ENCODE results near the gene GPA33. TPM values are rescaled to one million over a fixed set of nuclear protein-coding genes. Genes with fewer than 3 reads are reported as not detected.

Gene GPA33
- polyA plus RNA-seq, 1 of the 3 experiments (the other 2 are of a cell fraction) = not detected

- TF ChIP-seq USF1 (IDR thresholded peaks at IDR 0.05; ENCODE audit: borderline replicate concordance, low read depth) (no peak), MAX (IDR thresholded peaks at IDR 0.05; ENCODE audit: low read depth) (no peak), IRF3 (IDR thresholded peaks at IDR 0.05; ENCODE audit: low read depth, low read length) (no peak), RFX5 (IDR thresholded peaks at IDR 0.05; ENCODE audit: low read length) (no peak), MXI1 (IDR thresholded peaks at IDR 0.05; ENCODE audit: low read depth, low read length) (no peak), PBX3 (IDR thresholded peaks at IDR 0.05) (no peak), FOSL2 (IDR thresholded peaks at IDR 0.05; ENCODE audit: borderline replicate concordance, low read depth) (no peak), RAD21 (IDR thresholded peaks at IDR 0.05; ENCODE audit: low read length) (no peak), NFIC (IDR thresholded peaks at IDR 0.05; ENCODE audit: borderline replicate concordance) (no peak), NRF1 (IDR thresholded peaks at IDR 0.05; ENCODE audit: low read depth, low read length) (no peak), EZH2phosphoT487 (IDR thresholded peaks at IDR 0.05; ENCODE audit: borderline replicate concordance, low read depth) (no peak), RCOR1 (IDR thresholded peaks at IDR 0.05; ENCODE audit: low read length) (no peak), RXRA (IDR thresholded peaks at IDR 0.05; ENCODE audit: borderline replicate concordance, low read depth) (no peak), REST (IDR thresholded peaks at IDR 0.05; ENCODE audit: low read depth, low read length) (no peak), TEAD4 (IDR thresholded peaks at IDR 0.05; ENCODE audit: borderline replicate concordance, insufficient read depth) (no peak), YY1 (IDR thresholded peaks at IDR 0.05; ENCODE audit: low read depth) (no peak), POLR2AphosphoS5 (IDR thresholded peaks at IDR 0.05; ENCODE audit: low read depth, low read length) (no peak), GATA2 (CRISPR knock-in tag; IDR thresholded peaks at IDR 0.05) (no peak), ZBTB33 (IDR thresholded peaks at IDR 0.05; ENCODE audit: borderline replicate concordance, low read depth) (no peak)
- Histone ChIP-seq H3K4me2 (no peak overlapping the region), H2AFZ (ENCODE audit: low read depth) (no peak overlapping the region), H3K9me3 (no peaks in the 10 kb centered on the region), H4K20me1 (ENCODE audit: insufficient read depth) (no peaks in the 10 kb centered on the region), H3K9me2 (no peaks in the 10 kb centered on the region), H3K79me2 (ENCODE audit: insufficient read depth) (no peaks in the 10 kb centered on the region), H3K27ac (ENCODE audit: low read depth in 2 of 2, low read length in 1 of 2) (no peak overlapping the region), H3K4me1 (ENCODE audit: control insufficient read depth in 1 of 2, insufficient read depth in 2 of 2, low read depth in 1 of 2, low read length in 1 of 2) (peaks cover 0 to 5% of the 10 kb centered on the region in 2 experiments; a peak in 1 of 4 replicates), H3K9ac (no peak overlapping the region), H3K27me3 (ENCODE audit: insufficient read depth) (peaks cover 9% of the 10 kb centered on the region; the same call in 1 of the 2 replicates), H3F3A (replicated peaks; ENCODE audit: insufficient read depth) (no peaks in the 10 kb centered on the region), H3K4me3 (ENCODE audit: low read depth in 2 of 2, low read length in 1 of 2) (no peak overlapping the region), H3K36me3 (replicated peaks in 1 of 2; ENCODE audit: control insufficient read depth in 1 of 2, insufficient read depth in 2 of 2, low read length in 1 of 2) (no peaks in the 10 kb centered on the region)
- no peak for DNase-seq
- ChIA-PET CTCF (interaction anchor here (0.8 kb wide), 1 partner anchor 226 kb away, joined by 3 read pairs; no protein-coding TSS in a partner anchor), POLR2A (no interaction called here)
- 57% methylated on average over 7 of the region's 8 CpGs for WGBS (ENCODE audit: low lambda C conversion rate)
Observed at GRCh38 chr1:167132301-167133010, 42.3 kb upstream of the GPA33 start.

Measured in SK-N-SH (cell line).